Ovary (tissue), 3 donors: ENCODE data around the gene MAP1A.

Experiments
- EP300 ChIP-seq: sonication (generic); formaldehyde crosslinking; IDR thresholded peaks from one replicate; pipeline ENCODE4 v1.6.1; 2017; ENCODE audit warnings: antibody characterized with exemption
- POLR2A ChIP-seq: fragments of 450-650 bp; IDR thresholded peaks from one replicate; pipeline ENCODE4 v1.6.1; 2017; ENCODE audit warnings: antibody characterized with exemption, mild to moderate bottlenecking, moderate library complexity
- TF ChIP-seq, protein P1 (sequence below), 3 donors: fragments of 450-650 bp in 2 of 3; fragments of 200-600 bp in 1 of 3; IDR thresholded peaks; one replicate each; pipeline versions ENCODE4 v1.5.1 to v1.8.0; 2016 to 2022; ENCODE audit warnings: antibody characterized with exemption in 3 of 3, mild to moderate bottlenecking in 1 of 3
- donor health status: DM: no; HTN: no; CAD: no.

DNA sequence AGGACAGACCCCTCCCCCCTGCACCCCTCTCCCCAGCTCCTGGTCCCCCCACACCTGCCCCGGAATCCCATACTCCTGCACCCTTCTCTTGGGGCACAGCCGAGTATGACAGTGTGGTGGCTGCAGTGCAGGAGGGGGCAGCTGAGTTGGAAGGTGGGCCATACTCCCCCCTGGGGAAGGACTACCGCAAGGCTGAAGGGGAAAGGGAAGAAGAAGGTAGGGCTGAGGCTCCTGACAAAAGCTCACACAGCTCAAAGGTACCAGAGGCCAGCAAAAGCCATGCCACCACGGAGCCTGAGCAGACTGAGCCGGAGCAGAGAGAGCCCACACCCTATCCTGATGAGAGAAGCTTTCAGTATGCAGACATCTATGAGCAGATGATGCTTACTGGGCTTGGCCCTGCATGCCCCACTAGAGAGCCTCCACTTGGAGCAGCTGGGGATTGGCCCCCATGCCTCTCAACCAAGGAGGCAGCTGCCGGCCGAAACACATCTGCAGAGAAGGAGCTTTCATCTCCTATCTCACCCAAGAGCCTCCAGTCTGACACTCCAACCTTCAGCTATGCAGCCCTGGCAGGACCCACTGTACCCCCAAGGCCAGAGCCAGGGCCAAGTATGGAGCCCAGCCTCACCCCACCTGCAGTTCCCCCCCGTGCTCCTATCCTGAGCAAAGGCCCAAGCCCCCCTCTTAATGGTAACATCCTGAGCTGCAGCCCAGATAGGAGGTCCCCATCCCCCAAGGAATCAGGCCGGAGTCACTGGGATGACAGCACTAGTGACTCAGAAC is 9.8 kb downstream of the MAP1A start:
- TF ChIP-seq, protein P1, sequence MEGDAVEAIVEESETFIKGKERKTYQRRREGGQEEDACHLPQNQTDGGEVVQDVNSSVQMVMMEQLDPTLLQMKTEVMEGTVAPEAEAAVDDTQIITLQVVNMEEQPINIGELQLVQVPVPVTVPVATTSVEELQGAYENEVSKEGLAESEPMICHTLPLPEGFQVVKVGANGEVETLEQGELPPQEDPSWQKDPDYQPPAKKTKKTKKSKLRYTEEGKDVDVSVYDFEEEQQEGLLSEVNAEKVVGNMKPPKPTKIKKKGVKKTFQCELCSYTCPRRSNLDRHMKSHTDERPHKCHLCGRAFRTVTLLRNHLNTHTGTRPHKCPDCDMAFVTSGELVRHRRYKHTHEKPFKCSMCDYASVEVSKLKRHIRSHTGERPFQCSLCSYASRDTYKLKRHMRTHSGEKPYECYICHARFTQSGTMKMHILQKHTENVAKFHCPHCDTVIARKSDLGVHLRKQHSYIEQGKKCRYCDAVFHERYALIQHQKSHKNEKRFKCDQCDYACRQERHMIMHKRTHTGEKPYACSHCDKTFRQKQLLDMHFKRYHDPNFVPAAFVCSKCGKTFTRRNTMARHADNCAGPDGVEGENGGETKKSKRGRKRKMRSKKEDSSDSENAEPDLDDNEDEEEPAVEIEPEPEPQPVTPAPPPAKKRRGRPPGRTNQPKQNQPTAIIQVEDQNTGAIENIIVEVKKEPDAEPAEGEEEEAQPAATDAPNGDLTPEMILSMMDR (IDR thresholded peaks at IDR 0.05) = no peak
- TF ChIP-seq EP300 (no peak), POLR2A (no peak)
